Measurements from ENCODE around the gene USP17L30.
"Not testable (repeated sequence)": the region's sequence is repeated elsewhere in the genome, so short reads cannot be mapped to it uniquely, and the experiment has no call there.

DNA sequence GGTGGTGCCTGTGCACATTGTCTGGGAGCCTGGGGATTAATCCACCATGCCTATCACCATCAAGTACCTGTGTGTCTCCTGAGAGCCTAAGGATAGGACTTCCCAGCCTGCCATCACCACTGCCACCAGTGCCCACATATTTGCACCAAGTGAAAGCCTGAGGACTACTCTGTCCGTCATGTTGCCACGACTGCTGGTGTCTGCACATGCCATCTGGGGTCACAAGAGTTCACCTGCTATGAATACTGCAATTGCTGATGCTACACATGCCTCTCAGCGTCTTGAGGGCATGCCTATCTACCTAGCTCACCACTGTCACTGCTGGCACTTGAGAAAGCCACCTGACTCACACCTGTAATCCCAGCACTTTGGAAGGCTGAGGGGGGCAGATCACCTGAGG, 43.6 kb downstream of the USP17L30 start:
- not testable (repeated sequence) for TF ChIP-seq POLR2A (IDR thresholded peaks at IDR 0.05; ENCODE audit: low read depth, low read length); POLR2AphosphoS5 (IDR thresholded peaks at IDR 0.05; ENCODE audit: low read depth, low read length); TAF1 (IDR thresholded peaks at IDR 0.05; ENCODE audit: low read depth, low read length); PAX5 (IDR thresholded peaks at IDR 0.05; ENCODE audit: insufficient read depth, low read length, severe bottlenecking); POU2F2 (IDR thresholded peaks at IDR 0.05; ENCODE audit: low read depth, low read length); SPI1 (IDR thresholded peaks at IDR 0.05; ENCODE audit: low read depth, low read length)
